ENCODE measurements around the gene DLX5.

DLX5 gene

DNA sequence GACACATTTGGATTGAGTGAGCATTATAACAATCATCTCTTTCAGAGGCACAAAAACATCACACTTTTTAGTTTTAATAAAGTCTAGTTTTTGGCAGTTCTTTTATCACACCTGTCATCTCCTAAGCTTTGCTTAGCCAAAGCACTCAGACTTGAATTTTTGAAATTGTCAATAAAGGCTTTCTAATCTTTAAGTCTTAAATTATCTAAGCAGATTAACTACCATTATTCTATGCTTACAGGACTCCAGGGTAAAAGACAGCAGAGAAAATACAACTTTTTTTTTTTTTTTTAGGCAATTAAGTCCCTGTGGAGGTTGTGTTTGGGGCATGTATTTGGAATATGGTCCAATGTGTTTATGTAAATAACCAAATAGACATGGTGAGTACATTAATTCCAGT lies 36.9 kb downstream of the DLX5 start:
- DNase-seq, result no peak

GRCh38 chr7:96986901-96987300 lies 37.7 kb downstream of the DLX5 start:
- no peak for DNase-seq

DNA sequence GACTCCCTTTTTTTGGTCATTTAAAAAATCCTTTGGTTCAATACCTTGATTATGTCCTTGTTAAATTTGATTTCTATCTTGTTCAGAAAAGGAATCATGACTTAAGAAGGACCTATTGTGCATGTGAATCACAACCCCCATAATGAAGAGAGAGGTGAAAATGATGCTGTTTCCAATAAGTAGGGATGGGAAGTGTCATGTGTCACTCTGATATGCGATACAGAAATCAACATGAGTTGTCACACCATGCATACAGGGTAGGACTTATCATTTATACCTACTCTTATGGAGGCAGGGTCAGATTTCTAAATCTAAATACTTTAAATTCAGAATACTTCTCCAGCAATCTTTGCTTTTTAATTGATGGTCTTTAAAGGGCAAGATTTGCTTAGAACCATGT lies 38.6 kb downstream of the DLX5 start:
- no peak for DNase-seq

DNA sequence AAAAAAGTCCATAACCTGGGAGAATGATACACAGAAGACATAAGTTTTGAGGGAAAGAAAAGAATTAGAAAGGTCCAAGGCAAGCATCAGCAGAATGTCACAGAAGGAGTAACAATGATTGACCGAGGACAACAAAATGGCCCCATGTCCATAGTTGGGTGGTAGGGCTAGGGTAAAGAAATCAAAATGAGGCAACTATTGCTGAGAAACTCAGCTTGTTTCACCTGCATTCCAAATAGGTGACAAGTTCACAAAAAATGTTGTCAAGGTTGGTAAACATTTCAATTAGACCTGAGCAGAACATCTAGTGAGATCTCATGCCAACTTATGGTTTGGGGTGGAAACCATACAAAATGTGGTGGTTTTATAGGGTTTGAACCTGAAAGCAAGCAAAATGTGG lies 42.0 kb downstream of the DLX5 start:
- no peak for DNase-seq

DNA sequence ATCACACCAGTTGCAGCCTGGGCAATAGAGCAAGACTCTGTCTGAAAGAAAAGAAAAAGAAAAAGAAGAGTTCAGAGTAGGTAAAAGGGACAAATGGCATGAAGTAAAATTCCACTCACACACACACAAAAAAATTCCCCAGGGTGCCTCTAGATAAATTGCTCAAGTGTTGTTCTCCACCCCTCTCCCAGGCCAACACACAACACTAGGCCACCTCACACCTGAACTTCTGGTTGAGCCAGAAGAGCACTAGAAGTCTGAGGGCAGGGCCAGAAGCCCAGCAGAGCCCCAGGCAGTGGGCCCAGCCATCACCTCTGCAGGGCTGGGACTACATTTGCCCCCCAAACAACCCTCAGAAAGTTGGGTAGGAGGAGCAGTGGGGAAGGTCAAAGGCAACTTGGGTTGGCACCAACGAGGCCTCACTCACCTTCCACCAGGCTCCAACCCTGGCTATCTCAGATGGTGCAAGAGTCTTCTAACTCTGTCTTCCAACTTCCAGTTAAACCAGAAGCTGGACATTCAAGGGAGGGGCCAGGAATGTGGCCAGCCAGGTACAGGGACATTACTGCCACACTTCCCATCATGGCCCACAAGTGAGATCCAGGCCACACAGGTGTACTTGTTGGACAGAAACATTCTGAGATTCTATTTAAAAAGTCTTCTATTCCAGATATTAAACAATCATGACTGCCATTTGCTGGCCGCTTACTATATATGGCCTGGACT lies 44.9 kb downstream of the DLX5 start:
- no peak for DNase-seq

- no peak for DNase-seq
Measured at GRCh38 chr7:96977445-96977844, 47.2 kb downstream of the DLX5 start.

DNA sequence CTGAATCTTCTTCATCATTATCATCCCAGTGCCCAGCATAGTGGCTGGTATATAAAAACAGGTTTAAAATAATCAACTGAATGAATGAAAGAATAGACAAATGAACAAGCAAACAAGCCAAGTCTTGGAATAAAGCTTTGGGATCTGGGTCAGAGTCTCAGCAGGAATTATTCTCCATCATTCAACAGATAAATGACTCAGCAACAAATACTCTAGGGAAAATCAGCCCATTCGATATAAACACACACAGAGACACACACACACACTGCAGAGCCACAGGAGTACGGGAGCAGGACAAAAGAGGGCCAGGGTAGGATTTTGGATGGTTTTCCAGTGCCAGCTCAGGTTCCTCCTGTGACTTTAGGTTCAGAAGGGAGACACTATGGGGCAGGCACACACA lies 48.5 kb downstream of the DLX5 start:
- no peak for DNase-seq

DNA sequence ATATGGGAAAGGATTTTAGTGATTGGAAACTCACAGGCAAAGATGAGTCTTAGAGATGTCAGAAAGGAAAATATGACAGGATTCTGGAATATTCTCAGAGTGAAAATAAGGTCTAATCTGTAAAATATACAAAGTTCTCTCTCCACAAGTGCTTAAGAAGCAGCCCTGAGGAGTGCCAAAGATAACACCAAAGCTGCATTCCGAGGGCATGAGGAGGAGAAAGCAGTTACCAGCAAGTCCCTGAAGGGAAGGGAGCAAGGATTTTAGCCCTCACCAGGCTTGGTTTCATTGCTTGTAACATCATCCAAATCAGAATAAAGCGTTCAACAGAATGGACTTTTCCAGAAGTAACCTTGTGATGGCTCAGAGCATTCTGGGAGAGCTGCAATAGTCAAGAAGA lies 50.6 kb downstream of the DLX5 start:
- no peak for DNase-seq

GRCh38 chr7:96970739-96971138 lies 53.9 kb downstream of the DLX5 start:
- no peak for DNase-seq

Data from stimulated activated CD4-positive, alpha-beta T cell treated with anti-CD3 and anti-CD28 coated beads, Interleukin-2, amount 100 ng/mL, for 48 hours (primary cell).